Central memory CD8-positive, alpha-beta T cell (primary cell): ENCODE data around the gene CD58.

Experiments
- ATAC-seq: fragments of 150-1000 bp; cut with Tn5 transposase; replicated peaks from 2 replicates; pipeline ENCODE4 v1.10.0; 2022; ENCODE audit warnings: mild to moderate bottlenecking, moderate FRiP score, moderate number of reproducible peaks; ENCODE audit not compliant: poor library complexity, severe bottlenecking; ENCODE audit errors: extremely low read depth
- DNase-seq, 2 donors: peaks; one replicate each; pipeline ENCODE4 v3.0.0; 2021; ENCODE audit warnings: low spot score in 2 of 2
- H3K27ac Mint-ChIP-seq: one replicate; pipeline ENCODE4 v1.8.0; 2022; ENCODE audit warnings: low read depth, mild to moderate bottlenecking, moderate library complexity, mixed read lengths
- H3K27me3 Mint-ChIP-seq: one replicate; pipeline ENCODE4 v1.8.0; 2022; ENCODE audit warnings: mixed read lengths
- H3K36me3 Mint-ChIP-seq: one replicate; pipeline ENCODE4 v1.8.0; 2022; ENCODE audit warnings: mild to moderate bottlenecking, moderate library complexity, mixed read lengths; ENCODE audit not compliant: insufficient read depth
- H3K4me1 Mint-ChIP-seq: one replicate; pipeline ENCODE4 v1.8.0; 2022; ENCODE audit warnings: mixed read lengths
- H3K4me3 Mint-ChIP-seq: one replicate; pipeline ENCODE4 v1.8.0; 2022; ENCODE audit warnings: mild to moderate bottlenecking, moderate library complexity, mixed read lengths
- H3K9me3 Mint-ChIP-seq: one replicate; pipeline ENCODE4 v1.8.0; 2022; ENCODE audit warnings: mixed read lengths

CD58 gene

GRCh38 chr1:116506132-116507004 is 64.5 kb downstream of the CD58 start:
- ATAC-seq (no peak), DNase-seq (no peak)
- Mint-ChIP-seq H3K27me3 (no peaks in the 10 kb centered on the region), H3K9me3 (peaks cover under 1% of the 10 kb centered on the region), H3K4me1 (peaks cover 73% of the 10 kb centered on the region), H3K4me3 (no peak overlapping the region), H3K27ac (peak overlapping the region; percentile 95), H3K36me3 (peaks cover 7% of the 10 kb centered on the region)

GRCh38 chr1:116504308-116505156 is 66.3 kb downstream of the CD58 start:
- Mint-ChIP-seq H3K36me3 (peaks cover 7% of the 10 kb centered on the region), H3K4me1 (peaks cover 70% of the 10 kb centered on the region), H3K27ac (peak overlapping the region; percentile 95), H3K4me3 (peak overlapping the region; percentile 49), H3K9me3 (no peaks in the 10 kb centered on the region), H3K27me3 (no peaks in the 10 kb centered on the region)
- ATAC-seq (peak; percentile 98), DNase-seq (peak; percentile 60 to 90)

- H3K27me3 Mint-ChIP-seq: no peaks in the 10 kb centered on the region
- peaks cover 7% of the 10 kb centered on the region for H3K36me3 Mint-ChIP-seq
- peak; percentile 4 for ATAC-seq
- peaks cover 67% of the 10 kb centered on the region for H3K4me1 Mint-ChIP-seq
- no peaks in the 10 kb centered on the region for H3K9me3 Mint-ChIP-seq
- H3K27ac Mint-ChIP-seq: peak overlapping the region; percentile 95
- H3K4me3 Mint-ChIP-seq: peak overlapping the region; percentile 49
- peak in 1 of 2 donors; percentile 10 for DNase-seq
Observed at GRCh38 chr1:116503546-116504307, 67.1 kb downstream of the CD58 start.

- Mint-ChIP-seq H3K4me1 (peaks cover 58% of the 10 kb centered on the region), H3K9me3 (no peaks in the 10 kb centered on the region), H3K27ac (peak overlapping the region; percentile 95), H3K4me3 (no peak overlapping the region), H3K27me3 (no peaks in the 10 kb centered on the region), H3K36me3 (peaks cover 7% of the 10 kb centered on the region)
- ATAC-seq (no peak), DNase-seq (no peak)
Observed at GRCh38 chr1:116502671-116503314, 68.0 kb downstream of the CD58 start.

GRCh38 chr1:116501870-116502244 is 69.0 kb downstream of the CD58 start:
- peaks cover 58% of the 10 kb centered on the region for H3K4me1 Mint-ChIP-seq
- H3K27me3 Mint-ChIP-seq: no peaks in the 10 kb centered on the region
- H3K36me3 Mint-ChIP-seq: peaks cover 7% of the 10 kb centered on the region
- ATAC-seq: no peak
- peak overlapping the region; percentile 95 for H3K27ac Mint-ChIP-seq
- no peak overlapping the region for H3K4me3 Mint-ChIP-seq
- H3K9me3 Mint-ChIP-seq: no peaks in the 10 kb centered on the region
- no peak for DNase-seq

- H3K4me3 Mint-ChIP-seq: no peak overlapping the region
- no peak for DNase-seq
Observed at GRCh38 chr1:116501125-116501869, 69.5 kb downstream of the CD58 start.

GRCh38 chr1:116498789-116499628 is 71.8 kb downstream of the CD58 start:
- H3K27ac Mint-ChIP-seq: peak overlapping the region; percentile 59
- ATAC-seq (peak; percentile 30), DNase-seq (peak; percentile 18 to 37)
- peaks cover 2% of the 10 kb centered on the region for H3K36me3 Mint-ChIP-seq
- H3K9me3 Mint-ChIP-seq: no peaks in the 10 kb centered on the region
- peaks cover 49% of the 10 kb centered on the region for H3K4me1 Mint-ChIP-seq
- H3K4me3 Mint-ChIP-seq: no peak overlapping the region
- H3K27me3 Mint-ChIP-seq: no peaks in the 10 kb centered on the region

More at GRCh38 chr1:116501125-116501869, 69.5 kb downstream of the CD58 start:
- no peaks in the 10 kb centered on the region for H3K9me3 Mint-ChIP-seq
- H3K27me3 Mint-ChIP-seq: no peaks in the 10 kb centered on the region
- peaks cover 62% of the 10 kb centered on the region for H3K4me1 Mint-ChIP-seq
- H3K36me3 Mint-ChIP-seq: peaks cover 7% of the 10 kb centered on the region
- no peak for ATAC-seq
- peak overlapping the region; percentile 95 for H3K27ac Mint-ChIP-seq

GRCh38 chr1:116497656-116498055 is 73.2 kb downstream of the CD58 start:
- peaks cover 35% of the 10 kb centered on the region for H3K4me1 Mint-ChIP-seq
- no peaks in the 10 kb centered on the region for H3K27me3 Mint-ChIP-seq
- no peak overlapping the region for H3K4me3 Mint-ChIP-seq
- peaks cover 2% of the 10 kb centered on the region for H3K36me3 Mint-ChIP-seq
- DNase-seq (no peak), ATAC-seq (no peak)
- H3K27ac Mint-ChIP-seq: no peak overlapping the region
- H3K9me3 Mint-ChIP-seq: no peaks in the 10 kb centered on the region

- Mint-ChIP-seq H3K4me1 (peaks cover 28% of the 10 kb centered on the region), H3K4me3 (no peak overlapping the region), H3K27ac (peak overlapping the region; percentile 78), H3K36me3 (peaks cover 2% of the 10 kb centered on the region), H3K27me3 (no peaks in the 10 kb centered on the region), H3K9me3 (no peaks in the 10 kb centered on the region)
- ATAC-seq (no peak), DNase-seq (no peak)
Observed at GRCh38 chr1:116496898-116497297, 73.9 kb downstream of the CD58 start.

- H3K4me3 Mint-ChIP-seq: no peak overlapping the region
- peak overlapping the region; percentile 78 for H3K27ac Mint-ChIP-seq
- ATAC-seq (no peak), DNase-seq (no peak)
- H3K27me3 Mint-ChIP-seq: no peaks in the 10 kb centered on the region
- peaks cover 22% of the 10 kb centered on the region for H3K4me1 Mint-ChIP-seq
- no peaks in the 10 kb centered on the region for H3K9me3 Mint-ChIP-seq
- H3K36me3 Mint-ChIP-seq: peaks cover under 1% of the 10 kb centered on the region
Observed at GRCh38 chr1:116496380-116496779, 74.4 kb downstream of the CD58 start.

GRCh38 chr1:116495535-116495934 is 75.3 kb downstream of the CD58 start:
- Mint-ChIP-seq H3K27ac (no peak overlapping the region), H3K36me3 (no peaks in the 10 kb centered on the region), H3K4me3 (no peak overlapping the region), H3K27me3 (no peaks in the 10 kb centered on the region), H3K9me3 (no peaks in the 10 kb centered on the region), H3K4me1 (peaks cover 14% of the 10 kb centered on the region)
- ATAC-seq (no peak), DNase-seq (no peak)
